Epithelial cell of esophagus (primary cell): ENCODE results near the gene NUMB.

Experiments
- DNase-seq: peaks from one replicate; pipeline ENCODE4 v3.0.0; 2010; ENCODE audit warnings: low read depth
- H3K4me3 ChIP-seq: 2 replicates; pipeline ENCODE4 v1.5.1; 2011; ENCODE audit warnings: mild to moderate bottlenecking, low read length, control low read depth
- TF ChIP-seq, protein P1 (sequence below): IDR thresholded peaks from 2 replicates; pipeline ENCODE4 v1.5.1; 2011; ENCODE audit warnings: low read depth, mild to moderate bottlenecking, low read length, control low read depth, inconsistent platforms; ENCODE audit not compliant: insufficient read depth; ENCODE audit errors: missing control alignments

Gene NUMB

DNA sequence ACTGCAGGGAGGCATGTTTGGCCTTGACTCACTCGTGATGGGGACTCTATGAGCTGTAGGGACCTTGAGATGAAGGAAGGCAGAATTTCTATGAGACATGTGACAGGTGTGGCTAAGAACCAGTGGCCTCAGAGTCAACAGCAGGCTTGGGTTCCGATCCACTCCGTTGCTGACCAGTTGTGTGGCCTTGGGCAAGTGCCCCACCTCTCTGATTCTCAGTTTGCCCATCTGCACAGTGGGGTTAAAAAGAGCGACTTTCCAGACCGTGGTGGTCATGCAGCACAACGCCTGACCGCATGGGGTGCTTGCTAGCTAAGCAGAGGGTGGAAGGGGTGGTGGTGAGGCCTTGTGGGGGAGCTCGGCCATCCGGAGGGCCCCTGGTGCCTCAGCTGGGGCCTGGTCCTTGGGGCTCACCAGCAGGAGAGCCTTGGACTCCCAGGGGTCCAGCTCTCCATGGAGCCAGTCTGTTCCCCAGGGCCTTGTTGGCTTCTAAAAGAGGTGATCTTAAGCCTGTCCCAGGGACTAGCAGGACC lies 202.6 kb downstream of the NUMB start:
- DNase-seq = no peak
- H3K4me3 ChIP-seq = no peak overlapping the region
- TF ChIP-seq, protein P1, sequence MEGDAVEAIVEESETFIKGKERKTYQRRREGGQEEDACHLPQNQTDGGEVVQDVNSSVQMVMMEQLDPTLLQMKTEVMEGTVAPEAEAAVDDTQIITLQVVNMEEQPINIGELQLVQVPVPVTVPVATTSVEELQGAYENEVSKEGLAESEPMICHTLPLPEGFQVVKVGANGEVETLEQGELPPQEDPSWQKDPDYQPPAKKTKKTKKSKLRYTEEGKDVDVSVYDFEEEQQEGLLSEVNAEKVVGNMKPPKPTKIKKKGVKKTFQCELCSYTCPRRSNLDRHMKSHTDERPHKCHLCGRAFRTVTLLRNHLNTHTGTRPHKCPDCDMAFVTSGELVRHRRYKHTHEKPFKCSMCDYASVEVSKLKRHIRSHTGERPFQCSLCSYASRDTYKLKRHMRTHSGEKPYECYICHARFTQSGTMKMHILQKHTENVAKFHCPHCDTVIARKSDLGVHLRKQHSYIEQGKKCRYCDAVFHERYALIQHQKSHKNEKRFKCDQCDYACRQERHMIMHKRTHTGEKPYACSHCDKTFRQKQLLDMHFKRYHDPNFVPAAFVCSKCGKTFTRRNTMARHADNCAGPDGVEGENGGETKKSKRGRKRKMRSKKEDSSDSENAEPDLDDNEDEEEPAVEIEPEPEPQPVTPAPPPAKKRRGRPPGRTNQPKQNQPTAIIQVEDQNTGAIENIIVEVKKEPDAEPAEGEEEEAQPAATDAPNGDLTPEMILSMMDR = no peak

DNA sequence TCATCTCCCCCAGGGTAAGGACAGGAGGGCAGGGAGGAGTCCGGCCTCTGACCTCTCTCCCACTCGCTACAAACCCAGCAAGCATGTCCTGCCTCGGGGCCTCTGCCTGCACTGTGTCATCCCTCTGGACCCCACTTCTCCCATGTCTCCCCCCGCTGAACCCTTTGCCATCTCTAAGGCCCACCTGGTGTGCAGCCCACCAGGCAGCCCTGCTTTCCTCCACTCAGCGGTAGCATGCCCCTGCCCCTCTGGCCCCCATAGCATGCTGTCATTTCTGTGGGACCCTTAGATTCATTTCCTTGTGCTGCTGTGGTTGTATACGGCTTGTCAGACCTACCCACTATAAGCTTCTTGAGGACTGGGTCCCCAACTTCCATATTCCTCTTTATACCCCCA lies 203.3 kb downstream of the NUMB start:
- TF ChIP-seq, protein P1 = no peak
- no peak overlapping the region for H3K4me3 ChIP-seq
- DNase-seq = no peak

DNA sequence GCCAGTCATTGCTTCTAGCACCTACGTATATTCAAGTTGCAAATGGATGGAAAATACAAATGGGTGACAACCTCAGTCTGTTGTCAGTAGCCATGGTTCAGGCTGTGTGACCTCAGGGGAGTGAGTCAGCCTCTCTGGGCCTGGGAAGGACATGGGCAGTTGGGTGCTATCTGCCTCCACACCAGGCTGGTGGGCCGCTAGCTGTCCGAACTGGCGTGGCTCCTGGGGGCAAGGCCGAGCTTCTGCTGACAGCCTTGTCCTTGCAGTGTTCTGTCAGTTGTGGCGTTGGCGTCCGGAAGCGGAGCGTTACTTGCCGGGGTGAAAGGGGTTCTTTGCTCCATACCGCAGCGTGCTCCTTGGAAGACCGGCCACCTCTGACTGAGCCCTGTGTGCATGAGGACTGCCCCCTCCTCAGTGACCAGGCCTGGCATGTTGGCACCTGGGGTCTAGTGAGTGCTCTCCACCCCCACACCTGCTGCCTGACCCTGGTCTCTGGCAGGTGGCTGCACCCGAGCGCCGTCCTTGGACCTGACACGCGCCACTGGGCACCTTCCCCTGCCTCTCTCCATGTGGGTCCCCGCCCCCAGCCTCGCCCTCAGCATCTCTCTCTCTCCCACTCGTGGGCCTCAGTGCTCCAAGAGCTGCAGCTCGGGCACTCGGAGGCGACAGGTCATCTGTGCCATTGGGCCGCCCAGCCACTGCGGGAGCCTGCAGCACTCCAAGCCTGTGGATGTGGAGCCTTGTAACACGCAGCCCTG lies 203.9 kb downstream of the NUMB start:
- no peak overlapping the region for H3K4me3 ChIP-seq
- DNase-seq = no peak
- TF ChIP-seq, protein P1 = no peak

DNA sequence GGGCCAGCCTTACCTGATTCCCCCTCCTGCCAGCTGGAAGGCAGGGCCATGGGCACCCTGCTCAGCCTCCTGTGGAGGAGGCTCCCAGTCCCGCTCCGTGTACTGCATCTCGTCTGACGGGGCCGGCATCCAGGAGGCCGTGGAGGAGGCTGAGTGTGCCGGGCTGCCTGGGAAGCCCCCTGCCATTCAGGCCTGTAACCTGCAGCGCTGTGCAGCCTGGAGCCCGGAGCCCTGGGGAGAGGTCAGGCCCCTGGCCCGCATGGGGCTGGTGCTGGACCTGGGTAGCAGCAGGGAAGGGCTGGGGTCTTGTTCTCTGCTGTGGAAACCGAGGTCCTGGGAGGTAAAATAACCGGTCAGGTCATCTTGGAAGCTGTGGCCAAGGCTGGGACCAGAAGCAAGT lies 204.6 kb downstream of the NUMB start:
- DNase-seq = no peak
- no peak overlapping the region for H3K4me3 ChIP-seq
- TF ChIP-seq, protein P1 = no peak

DNA sequence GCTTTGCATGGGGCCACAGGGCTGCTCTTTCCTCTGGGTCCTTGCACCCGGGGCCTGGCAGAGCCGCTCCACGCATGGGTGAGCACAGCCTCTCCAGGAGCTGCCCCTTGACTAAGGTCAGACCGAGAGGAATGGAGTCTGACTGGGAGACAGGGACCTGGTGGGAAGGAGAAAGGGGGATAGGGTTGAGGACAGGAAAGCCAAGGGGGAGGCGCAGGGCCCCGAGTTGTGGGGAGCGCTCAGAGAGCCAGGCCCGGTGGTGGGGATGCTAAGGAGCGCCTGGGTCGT lies 205.1 kb downstream of the NUMB start:
- no peak for DNase-seq
- TF ChIP-seq, protein P1 = no peak
- H3K4me3 ChIP-seq = no peak overlapping the region

DNA sequence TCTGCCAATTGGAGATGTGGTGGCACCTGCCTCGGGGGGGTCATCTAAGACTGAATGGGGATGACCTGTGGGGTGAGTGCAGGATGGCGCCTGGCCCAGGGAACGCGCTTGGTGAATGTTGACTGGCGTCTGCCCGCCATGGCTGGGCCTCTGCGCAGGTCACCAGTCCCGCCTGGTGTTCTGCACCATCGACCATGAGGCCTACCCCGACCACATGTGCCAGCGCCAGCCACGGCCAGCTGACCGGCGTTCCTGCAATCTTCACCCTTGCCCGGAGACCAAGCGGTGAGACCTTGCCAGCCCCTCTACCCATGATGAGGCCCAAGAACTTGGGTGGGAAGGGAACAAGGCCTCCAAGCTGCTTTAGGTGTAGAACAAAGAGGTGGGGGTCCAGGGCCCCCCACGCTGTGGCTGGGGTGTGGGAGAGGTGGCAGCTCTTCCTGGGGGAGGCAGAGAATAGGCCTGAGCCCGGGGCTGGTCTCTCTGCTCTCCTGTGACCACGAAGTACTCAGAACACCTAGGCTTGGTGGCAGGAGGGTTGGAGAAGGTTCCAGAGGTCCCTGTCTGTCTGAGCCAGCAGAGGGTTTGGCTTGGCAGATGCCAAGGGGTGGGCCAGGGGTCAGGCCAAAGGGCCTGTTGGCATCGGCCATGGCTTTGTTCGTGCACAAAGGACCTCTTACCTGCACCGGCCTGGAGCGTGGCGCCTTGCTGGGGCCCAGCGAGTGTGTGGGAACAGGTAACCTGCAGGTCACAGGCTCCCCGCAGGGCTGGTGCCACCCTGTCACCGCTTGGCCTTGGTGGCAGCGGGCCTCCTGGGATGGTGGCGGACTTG lies 205.6 kb downstream of the NUMB start:
- TF ChIP-seq, protein P1 = no peak
- no peak for DNase-seq
- no peak overlapping the region for H3K4me3 ChIP-seq
